GM21423 (cell line): Measurements from ENCODE around the gene AGXT.
"Not testable (repeated sequence)": the region's sequence is repeated elsewhere in the genome, so short reads cannot be mapped to it uniquely, and the experiment has no call there.

Source experiments
- ATAC-seq: cut with Tn5 transposase; IDR thresholded peaks from one replicate; pipeline ENCODE4 v1.9.1; 2021; ENCODE audit warnings: mild to moderate bottlenecking, moderate library complexity; ENCODE audit not compliant: unreplicated experiment

Gene AGXT

GRCh38 chr2:240839152-240840143, 29.2 kb upstream of the AGXT start:
- ATAC-seq, result no peak

- ATAC-seq, result no peak
Observed at GRCh38 chr2:240840435-240841060, 28.1 kb upstream of the AGXT start.

DNA sequence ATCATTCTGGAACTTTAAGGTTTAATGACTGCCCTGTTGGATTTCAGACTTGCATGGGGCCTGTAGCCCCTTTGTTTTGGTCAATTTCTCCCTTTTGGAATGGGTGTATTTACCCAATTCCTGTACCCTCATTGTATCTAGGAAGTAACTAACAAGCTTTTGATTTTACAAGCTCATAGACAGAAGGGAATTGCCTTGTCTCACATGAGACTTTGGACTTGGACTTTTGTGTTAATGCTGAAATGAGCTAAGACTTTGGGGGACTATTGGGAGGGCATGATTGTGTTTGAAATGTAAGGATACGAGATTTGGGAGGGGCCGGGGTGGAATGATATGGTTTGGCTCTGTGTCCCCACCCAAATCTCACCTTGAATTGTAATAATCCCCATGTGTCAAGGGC, 22.3 kb upstream of the AGXT start:
- not testable (repeated sequence) for ATAC-seq

DNA sequence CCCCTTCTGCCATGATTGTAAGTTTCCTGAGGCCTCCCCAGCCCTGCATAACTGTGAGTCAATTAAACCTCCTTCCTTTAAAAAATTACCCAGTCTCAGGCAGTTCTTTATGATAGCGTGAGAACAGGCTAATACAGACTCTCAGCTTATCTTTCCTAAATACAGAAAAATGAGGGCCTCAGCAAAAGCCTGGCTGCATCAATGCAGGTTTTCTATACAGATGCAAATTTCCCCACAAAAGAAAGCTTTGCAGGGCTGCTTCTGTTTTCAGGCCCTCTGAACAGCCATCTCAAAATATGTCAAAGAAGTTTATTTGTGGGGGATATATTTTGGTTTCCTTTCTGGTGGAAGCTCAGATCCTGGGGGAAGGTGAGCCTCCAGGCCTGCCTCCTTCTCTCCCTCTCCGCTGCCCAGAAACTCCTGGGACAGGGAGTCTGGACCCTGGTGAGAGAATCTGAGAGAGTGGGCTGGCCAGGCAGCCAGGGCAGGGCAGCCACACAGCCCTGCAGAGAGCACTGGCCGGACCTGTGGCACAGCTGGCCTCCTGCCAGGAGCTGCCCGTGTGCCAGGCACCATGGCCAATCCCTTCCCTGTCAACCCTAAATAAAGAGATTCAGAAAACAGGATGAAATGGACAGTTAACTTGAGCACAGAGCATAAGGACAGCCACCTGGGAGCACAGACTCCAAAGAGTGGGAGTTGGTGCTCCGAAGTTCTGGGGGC, 21.6 kb upstream of the AGXT start:
- ATAC-seq, result no peak

- no peak for ATAC-seq
Observed at GRCh38 chr2:240847817-240848216, 20.8 kb upstream of the AGXT start.

GRCh38 chr2:240848900-240849680, 19.5 kb upstream of the AGXT start:
- ATAC-seq, result no peak

DNA sequence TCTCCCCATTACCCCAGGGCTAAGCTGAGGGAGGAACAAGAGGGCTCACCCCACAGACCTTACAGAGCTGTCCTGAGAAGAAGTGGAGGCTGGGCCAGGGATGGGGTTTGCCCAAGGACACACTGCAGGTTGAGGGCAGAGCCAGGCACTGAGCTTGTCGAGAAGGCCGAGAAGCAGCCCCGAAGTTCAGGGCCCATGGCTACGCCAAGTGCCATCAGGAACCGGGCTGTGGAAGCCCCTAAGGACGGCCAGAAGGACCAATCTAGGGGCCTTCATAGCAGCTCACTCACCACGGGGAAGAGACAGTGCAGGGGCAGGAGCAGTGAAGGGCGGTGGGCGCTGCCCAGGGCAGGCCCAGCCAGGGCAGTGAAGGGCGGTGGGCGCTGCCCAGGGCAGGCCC, 18.6 kb upstream of the AGXT start:
- ATAC-seq, result no peak

GRCh38 chr2:240850756-240851077, 17.9 kb upstream of the AGXT start:
- ATAC-seq, result no peak

GRCh38 chr2:240851078-240851991, 17.3 kb upstream of the AGXT start:
- ATAC-seq, result no peak

DNA sequence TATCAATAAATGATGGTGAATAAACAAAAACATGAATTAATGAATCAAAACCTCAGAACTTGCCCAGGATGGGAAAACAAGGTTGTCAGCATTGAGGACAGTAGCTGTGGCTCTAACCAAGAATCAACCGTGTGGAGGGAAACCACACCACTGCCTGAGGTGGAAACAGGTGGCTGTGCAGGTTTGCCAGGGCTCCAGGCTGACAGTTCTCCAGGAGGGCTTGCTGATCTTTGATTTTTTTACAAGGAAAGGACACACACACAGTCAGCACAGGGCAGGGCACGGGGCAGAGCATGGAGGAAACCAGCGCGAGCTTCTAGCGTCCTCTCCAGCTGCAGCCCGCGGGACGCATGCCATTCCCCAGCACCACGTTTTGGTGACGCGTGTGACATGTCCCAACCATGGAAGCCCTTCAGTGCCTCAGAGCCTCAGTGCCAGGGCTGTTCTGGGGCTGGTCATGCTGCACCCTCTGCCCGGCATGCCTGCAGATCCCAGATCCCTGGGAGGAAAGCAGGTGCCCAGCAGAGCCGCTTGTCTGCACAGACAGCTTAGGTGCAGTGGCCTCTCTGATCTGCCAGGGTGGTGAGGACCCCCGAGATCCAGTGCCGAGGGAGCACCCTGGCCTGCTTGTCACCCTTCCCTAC, 15.8 kb upstream of the AGXT start:
- no peak for ATAC-seq

DNA sequence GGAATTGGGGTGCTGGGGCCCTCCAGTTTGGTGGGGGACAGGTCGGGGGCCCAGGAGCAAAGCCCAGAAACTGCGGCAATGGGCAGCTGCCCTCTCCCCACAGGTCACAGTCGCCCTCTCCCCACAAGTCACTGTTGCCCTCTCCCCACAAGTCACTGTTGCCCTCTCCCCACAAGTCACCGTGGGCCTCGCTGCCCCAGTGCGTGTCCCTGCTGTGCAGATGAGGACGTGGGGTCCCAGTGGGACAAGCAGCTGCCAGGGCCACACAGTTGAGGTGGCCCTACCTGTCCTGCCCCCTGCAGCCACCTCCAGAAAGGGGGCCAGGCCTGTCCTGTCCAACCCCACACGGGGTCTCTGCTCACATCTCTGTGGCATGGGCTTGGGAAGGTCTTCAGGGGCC, 13.0 kb upstream of the AGXT start:
- ATAC-seq, result no peak

DNA sequence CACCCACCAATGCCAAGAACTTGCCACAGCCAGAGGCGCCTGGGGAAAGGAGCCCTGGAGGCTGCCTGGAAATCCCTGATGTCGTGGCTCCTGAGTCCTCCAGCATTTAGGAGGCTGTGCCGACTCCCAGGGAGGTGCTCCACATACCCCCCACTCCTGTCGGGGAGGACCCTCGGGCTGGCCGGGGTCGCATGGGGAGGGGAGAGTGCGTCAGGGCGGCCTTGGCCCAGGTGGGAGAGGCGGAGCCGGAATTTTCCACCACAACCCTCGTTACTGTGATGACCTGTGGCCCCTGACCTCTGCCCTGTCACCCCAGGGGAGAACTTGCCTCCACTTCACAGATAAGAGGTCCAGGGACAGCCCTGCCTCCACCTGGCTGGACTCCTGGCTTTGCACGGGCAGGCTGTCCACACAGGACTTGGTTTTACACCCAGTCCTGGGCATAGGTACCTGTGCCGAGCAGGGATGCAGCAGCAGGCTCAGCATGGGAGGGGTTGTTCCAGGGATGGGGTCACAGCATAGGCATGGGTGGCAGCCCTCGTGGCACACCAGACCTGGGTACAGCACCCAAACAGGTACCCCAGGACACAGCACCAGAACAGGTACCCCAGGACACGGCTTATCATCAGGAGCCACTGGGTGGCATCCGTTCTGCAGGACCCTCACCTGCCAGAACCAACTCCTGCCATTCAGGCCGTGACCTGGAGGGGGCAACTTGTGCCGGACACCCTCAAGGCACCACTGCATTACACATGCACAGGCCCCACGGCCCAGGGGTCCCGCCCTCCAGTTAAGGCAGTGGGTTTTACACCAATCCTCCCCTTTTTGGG, 12.3 kb upstream of the AGXT start:
- ATAC-seq, result no peak

DNA sequence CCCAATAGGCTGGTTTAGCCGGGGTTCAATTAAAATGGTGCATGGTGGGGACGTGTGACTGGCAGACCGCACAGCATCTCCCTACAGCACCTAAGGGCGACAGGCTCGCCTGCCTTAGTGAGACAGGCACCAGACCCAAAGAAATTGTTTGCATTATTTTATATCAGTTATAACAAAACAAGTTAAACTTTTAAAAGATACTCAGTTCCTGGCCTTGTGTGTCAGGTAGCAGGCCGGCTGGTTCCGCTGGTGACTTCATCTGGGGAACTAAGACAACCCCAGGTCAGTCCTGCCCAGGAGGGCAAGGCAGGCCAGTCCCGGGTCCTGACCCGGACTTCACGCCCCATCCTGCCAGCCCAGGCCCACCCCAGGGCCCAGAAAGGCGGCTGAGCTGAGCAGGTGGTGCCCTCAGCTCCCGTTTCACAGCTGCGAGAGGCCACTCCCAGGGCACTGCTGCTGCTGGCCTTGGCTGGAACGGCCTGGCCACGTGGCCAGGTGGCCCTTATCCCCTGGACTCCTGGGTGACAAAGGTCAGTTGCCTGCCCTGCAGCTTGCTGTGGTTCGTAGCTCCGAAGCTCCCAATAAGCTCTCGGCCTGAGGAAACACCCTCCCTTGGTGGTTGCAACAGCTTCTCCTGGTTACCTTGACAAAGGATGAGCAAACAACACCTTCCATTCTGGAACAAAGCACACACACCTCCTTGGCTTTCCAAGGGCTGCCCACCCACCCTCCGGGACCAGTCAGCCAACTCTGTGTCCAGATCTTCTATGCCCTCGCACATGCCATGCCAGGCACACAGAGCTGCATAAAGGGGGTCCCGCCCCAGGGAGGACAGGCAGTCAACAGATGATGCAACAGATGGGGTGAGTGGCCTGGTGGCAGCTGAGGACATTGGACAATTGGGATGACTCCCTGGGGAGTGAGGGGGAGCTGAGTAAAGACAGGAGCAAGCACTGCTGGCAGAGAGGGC, 11.3 kb upstream of the AGXT start:
- no peak for ATAC-seq

DNA sequence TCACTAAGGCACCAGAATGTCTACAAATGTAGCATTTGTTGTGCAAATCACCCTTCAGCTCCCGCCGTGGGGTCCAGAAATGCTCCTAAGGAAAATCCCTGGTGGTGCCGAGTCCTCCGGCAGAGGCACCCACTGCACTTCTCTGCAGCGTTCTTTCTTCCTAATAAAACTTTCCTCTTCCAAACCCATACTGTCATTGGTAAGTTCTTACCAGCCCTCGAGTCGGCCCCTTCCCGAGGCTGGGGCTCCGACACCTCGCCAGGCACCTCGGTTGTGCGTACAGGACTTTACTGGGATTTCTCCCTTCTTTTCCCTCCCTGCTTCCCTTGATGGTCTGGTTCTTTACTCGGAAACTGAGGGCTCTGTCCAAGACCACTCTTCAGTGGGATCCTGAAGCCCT, 10.3 kb upstream of the AGXT start:
- no peak for ATAC-seq

GRCh38 chr2:240858871-240859270, 9.8 kb upstream of the AGXT start:
- no peak for ATAC-seq

DNA sequence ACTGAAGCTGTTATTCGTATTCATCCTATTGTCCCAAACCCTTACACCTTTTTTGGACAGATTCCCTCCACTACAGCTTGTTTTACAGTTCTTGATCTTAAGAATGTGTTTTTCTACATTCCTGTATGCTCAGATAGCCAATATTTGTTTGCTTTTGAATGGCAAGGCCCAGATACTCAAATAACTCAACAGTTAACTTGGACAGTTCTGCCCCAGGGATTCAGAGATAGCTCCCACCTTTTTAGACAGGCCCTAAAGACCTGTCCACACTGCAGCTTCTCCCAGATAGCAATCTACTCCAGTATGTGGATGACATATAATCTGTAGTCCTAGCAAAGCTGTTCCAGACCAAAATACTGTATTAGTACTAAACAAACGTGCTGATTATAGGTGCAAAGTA, 7.1 kb upstream of the AGXT start:
- ATAC-seq, result no peak

- no peak for ATAC-seq
Observed at GRCh38 chr2:240864475-240864874, 4.1 kb upstream of the AGXT start.
